ES-I3 (cell line): Measurements from ENCODE around the gene GTSF1L.
"Not testable (repeated sequence)": the region's sequence is repeated elsewhere in the genome, so short reads cannot be mapped to it uniquely, and the experiment has no call there.

Source experiments
- H3K36me3 ChIP-seq: 2 replicates; pipeline ENCODE4 v1.6.1; 2013; ENCODE audit warnings: mild to moderate bottlenecking, low read length, control low read depth, moderate library complexity; ENCODE audit not compliant: insufficient read depth
- H3K4me1 ChIP-seq: 2 replicates; pipeline ENCODE4 v1.6.1; 2013; ENCODE audit warnings: mild to moderate bottlenecking, control low read depth, low read length; ENCODE audit not compliant: insufficient read depth
- H3K9ac ChIP-seq: 2 replicates; pipeline ENCODE4 v1.6.1; 2013; ENCODE audit warnings: low read depth, mild to moderate bottlenecking, low read length, moderate library complexity
- H3K9me3 ChIP-seq: 2 replicates; pipeline ENCODE4 v1.6.1; 2013; ENCODE audit warnings: mild to moderate bottlenecking, low read length, moderate library complexity; ENCODE audit not compliant: control insufficient read depth, insufficient read depth

Gene GTSF1L

DNA sequence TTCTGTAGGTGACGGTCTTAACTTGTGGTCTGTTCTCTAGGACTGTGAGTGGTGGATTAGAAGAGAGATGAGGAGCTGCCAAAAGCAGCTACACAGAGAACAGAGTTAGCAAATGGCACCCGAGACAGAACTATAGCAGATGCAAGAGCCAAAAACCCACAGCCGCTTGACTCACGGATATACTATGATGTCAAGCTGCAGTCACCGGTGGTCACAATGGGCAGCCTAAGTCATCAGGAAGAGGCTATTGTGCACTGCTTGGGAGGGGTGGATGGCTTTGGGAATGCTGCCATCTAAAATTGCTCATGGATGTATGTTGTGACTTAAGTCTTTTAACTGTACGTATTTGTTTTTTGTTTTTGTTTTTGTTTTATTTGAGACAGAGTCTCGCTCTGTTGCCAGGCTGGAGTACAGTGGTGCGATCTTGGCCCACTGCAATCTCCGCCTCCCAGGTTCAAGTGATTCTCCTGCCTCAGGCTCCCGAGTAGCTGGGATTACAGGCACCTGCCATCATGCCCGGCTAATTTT, at the start of gene GTSF1L:
TSS of gene GTSF1L (minus strand) at position 192 of the 528 bp plus-strand sequence. CDS start 308 bp downstream, outside the sequence.
- Histone ChIP-seq H3K36me3 (no peaks in the 10 kb centered on the region), H3K9me3 (no peaks in the 10 kb centered on the region), H3K9ac (no peak within 1 kb of the TSS), H3K4me1 (no peaks in the 10 kb centered on the region; the same call in 1 of the 2 replicates)

DNA sequence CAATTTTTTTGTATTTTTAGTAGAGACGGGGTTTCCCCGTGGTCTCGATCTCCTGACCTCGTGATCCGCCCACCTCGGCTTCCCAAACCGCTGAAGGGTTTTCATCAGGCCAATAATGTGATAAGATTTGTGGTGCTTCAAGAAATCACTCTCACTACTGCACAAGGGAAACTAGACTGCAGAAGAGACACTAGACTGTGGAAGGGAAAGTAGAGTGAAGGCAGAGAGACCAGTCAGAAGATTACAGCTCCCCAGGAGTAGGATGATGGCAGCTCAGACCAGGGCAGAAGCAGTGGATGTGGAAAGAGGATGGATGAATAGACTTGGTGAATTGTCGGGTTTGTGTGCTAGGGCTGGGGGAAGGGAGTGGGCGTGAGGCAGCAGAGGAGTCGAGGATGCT, 48.0 kb upstream of the GTSF1L start:
- no peak overlapping the region for H3K9ac ChIP-seq
- peaks cover 5% of the 10 kb centered on the region for H3K9me3 ChIP-seq
- no peaks in the 10 kb centered on the region for H3K36me3 ChIP-seq
- no peaks in the 10 kb centered on the region for H3K4me1 ChIP-seq

DNA sequence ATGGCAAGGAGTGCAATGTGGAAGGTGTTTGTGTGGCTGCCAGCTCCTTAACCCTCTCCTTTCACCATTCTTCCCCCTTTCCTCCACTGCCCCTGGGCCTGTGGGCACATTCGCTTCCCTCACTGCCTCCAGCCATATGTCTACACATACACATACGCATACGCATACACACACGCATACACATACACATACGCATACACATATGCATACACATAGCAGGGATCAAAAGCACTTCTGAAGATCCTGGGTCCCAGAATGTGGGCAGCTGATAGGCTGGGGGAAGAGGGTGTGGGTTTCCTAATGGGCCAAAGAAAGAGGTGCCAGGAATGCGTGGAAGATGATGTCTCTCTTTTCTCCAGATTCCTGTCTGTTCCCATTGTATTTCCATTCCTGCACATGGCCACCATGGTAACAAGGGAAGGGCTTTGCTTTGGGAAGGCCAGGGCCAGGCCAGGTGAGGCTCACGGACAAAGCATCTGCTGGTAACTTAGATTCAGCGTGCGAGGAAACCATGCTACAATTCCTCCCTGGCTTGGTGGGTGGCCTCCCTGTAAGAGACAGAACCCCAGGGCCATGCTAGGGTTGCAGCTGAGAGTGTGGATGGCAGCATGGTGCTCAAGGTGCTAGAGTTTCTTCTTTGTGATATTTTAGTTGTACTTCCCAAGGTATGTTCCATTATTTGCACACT, 44.8 kb upstream of the GTSF1L start:
- H3K9me3 ChIP-seq: peaks cover 2% of the 10 kb centered on the region; the same call in 1 of the 2 replicates
- H3K9ac ChIP-seq: no peak overlapping the region
- H3K4me1 ChIP-seq: no peaks in the 10 kb centered on the region; the same call in 1 of the 2 replicates
- H3K36me3 ChIP-seq: no peaks in the 10 kb centered on the region

DNA sequence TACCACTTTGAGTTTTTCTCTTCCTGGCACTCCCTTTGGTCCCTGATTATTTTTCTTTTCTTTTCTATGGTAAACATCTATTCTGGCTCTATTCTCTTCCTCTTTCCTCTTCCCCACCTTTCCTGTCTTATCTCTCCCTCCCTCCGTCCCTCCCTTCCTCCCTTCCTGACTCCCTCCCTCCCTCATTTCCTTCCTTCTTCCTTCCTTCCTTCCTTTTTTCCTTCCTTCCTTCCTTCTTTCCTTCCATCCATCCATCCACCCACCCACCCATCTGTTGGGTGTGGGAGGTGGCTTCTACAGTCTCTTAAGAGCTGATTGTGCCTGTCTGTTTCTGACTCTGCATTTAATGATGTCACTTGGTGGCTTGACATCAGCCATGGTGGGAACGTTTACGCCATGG, 43.5 kb upstream of the GTSF1L start:
- Histone ChIP-seq H3K9me3 (peaks cover 2% of the 10 kb centered on the region; the same call in 1 of the 2 replicates), H3K4me1 (no peaks in the 10 kb centered on the region; the same call in 1 of the 2 replicates), H3K9ac (no peak overlapping the region), H3K36me3 (no peaks in the 10 kb centered on the region)

DNA sequence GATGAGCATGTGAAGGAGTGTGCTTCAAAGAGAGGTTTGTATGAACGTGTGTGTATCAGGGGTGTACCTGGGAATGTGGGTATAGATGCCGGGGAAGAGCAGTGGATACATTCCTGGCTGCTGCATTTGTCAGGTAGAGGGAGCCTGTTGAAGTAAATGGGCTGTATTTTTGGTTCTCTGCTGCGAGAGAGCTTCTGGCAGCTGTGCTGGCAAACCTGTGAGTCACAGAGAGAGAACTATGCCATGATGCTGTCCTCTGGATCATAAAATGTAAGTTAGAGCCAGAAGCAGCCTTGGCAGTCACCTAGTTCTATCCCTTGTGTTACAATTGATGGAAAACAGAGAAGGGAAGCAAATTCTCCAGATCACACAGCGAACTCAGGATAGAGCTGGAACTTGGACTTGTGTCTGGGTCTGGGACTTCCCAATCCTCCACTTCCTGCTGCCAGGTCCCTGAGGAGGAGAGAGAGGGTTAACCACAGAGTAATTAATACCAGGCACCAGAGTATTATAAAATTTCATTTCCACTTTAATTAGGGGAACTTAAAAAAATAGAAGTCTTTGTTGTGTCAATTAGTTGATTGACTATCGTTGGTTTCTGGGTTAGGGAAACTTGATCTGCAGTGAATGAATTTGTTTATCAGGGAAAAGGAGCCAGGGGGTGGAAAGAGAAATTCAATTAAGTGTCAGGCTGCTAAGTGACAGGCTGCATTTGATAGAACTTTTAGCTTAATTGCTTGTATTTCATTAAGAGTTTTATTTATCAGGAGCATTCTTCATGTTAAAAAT, 41.1 kb upstream of the GTSF1L start:
- no peaks in the 10 kb centered on the region; the same call in 1 of the 2 replicates for H3K4me1 ChIP-seq
- H3K9me3 ChIP-seq: peaks cover 2% of the 10 kb centered on the region; the same call in 1 of the 2 replicates
- H3K9ac ChIP-seq: no peak overlapping the region
- no peaks in the 10 kb centered on the region for H3K36me3 ChIP-seq

DNA sequence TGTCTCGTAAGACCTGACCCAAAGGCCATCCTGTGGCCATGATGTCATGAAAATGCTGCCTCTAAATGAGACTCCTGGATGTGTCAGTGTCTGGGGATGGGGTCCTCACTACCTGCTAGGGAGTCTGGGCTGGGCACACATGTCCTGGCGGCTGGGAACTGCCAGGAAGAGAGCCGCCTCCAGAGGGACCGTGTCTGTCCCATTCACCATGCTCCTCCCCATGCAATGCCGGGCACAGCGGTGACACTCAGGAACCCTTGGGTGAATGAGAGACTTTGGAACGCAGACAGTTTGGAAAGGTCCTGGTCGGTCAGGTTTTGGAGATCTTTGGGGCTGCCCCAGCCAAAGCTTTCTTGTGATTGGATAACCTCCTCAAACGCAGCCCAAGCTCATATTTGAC, 40.1 kb upstream of the GTSF1L start:
- Histone ChIP-seq H3K4me1 (no peaks in the 10 kb centered on the region; the same call in 1 of the 2 replicates), H3K9me3 (no peaks in the 10 kb centered on the region), H3K36me3 (no peaks in the 10 kb centered on the region), H3K9ac (no peak overlapping the region)

DNA sequence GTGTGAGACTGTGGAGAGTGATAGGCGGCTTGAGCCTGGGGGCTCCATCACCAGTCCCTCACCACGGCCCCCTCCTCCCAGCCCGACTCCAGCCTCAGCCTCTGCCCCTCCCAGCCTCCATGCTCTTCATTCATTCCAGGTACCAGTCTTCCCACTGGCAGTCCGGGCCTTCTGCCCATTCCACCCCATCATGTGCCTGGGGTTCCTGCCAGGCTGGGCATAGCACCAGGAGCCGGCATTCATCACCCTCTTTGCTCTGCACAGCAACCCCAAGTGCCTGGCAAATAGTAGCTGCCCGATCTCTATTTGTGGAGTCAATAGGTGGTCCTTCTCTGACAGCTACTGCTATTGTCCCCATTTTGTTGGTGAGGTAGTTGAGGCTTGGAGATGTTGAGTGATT, 39.6 kb upstream of the GTSF1L start:
- Histone ChIP-seq H3K9me3 (no peaks in the 10 kb centered on the region), H3K9ac (no peak overlapping the region), H3K36me3 (no peaks in the 10 kb centered on the region), H3K4me1 (no peaks in the 10 kb centered on the region; the same call in 1 of the 2 replicates)

DNA sequence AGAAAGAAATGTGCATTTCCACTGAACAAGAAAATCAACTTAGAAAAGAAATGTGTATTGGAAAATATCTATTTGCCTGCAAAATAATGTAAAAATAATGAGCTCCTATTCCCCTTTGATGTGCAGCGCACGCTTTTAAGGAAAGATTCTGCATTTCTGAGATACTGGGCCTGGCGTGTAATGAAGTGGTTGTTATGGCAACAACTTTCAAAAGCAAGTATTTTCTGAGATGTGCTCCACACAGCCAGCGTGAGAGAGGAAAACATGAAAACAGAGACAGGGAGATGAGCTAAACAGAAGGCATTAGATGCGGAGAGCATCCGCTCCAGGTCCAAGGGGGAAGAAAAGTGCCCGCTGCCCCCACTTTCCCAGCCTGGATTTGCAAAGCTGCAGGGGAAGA, 39.1 kb upstream of the GTSF1L start:
- no peaks in the 10 kb centered on the region for H3K9me3 ChIP-seq
- H3K9ac ChIP-seq: no peak overlapping the region
- no peaks in the 10 kb centered on the region; the same call in 1 of the 2 replicates for H3K4me1 ChIP-seq
- no peaks in the 10 kb centered on the region for H3K36me3 ChIP-seq

DNA sequence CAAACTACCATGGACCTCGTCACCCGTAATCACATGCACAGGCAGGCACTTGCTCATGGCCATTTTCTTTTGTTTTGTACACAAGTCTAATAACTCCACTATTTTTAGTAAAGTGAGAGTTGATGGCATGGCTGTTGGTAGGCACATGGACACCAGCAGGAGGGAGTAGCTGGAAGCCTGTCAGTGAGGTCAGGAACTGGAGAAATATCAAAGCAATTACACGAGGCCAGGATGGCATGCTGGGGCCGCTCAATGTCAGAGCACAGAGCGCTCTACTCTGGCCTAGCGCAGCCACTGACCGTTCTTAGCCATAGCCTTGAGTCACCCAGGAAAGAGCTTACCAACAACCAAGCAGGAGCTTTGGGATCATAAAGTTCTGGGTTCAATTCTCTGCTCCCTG, 36.1 kb upstream of the GTSF1L start:
- H3K9me3 ChIP-seq: no peaks in the 10 kb centered on the region
- no peaks in the 10 kb centered on the region; the same call in 1 of the 2 replicates for H3K4me1 ChIP-seq
- no peaks in the 10 kb centered on the region for H3K36me3 ChIP-seq
- no peak overlapping the region for H3K9ac ChIP-seq

DNA sequence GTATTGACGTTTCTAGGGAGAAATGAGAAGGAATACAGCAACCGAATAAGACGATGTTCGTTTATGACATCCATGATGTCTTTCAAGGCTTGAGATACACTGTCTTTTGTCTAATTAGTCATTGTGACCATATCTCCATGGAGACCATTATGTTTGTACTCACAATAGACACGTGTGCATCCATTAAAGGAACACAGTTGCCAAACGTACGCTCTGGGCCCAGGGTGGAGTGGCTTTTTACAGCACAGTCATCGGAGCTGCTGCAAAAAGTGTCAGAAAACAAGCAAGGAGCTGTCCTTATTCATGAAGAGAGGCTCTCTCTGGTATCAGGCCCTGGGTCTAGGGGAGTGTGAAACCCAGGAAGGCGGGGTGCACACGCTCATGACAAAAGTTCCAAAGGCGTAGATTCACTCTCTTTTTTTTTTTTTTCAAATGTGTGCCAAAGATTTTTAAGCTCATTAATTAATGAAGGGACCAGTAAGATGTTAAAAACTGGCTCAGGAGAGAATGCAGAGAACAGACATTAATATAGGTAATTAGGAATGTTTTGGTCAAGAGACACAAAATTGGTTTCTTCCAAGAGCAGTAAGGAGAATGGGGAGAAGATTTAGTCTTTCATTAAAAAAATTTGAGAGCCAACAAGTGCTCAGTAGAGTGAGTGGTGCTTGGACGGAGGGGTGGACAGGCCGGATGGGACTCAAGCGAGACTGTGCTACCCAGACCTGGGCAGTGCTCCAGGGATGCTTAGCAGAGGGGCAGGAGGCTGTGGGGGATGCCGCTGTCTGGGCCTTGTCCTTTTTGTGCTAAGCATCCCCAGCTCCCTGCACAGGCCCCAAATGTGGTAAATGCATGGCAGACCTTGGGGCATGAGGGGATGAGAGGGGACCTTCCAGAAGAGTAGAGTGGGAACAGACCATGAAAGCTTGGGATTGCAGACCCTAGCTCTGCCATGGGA, 34.9 kb upstream of the GTSF1L start:
- H3K36me3 ChIP-seq: no peaks in the 10 kb centered on the region
- no peaks in the 10 kb centered on the region for H3K9me3 ChIP-seq
- H3K4me1 ChIP-seq: no peaks in the 10 kb centered on the region
- no peak overlapping the region for H3K9ac ChIP-seq

DNA sequence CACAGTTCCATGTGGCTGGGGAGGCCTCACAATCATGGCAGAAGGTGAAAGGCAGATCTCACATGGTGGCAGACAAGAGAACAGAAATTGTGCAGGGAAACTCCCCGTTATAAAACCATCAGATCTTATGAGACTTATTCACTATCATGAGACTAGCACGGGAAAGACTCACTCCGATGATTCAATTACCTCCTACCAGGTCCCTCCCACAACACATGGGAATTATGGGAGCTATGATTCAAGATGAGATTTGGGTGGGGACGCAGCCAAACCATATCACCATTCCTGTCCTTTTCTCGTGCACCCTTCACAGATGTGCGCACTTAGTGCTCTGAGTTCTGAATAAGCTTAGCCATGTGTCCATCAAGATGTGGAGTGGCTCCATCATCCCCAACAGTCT, 31.1 kb upstream of the GTSF1L start:
- not testable (repeated sequence) for H3K36me3 ChIP-seq, H3K9me3 ChIP-seq, H3K9ac ChIP-seq, H3K4me1 ChIP-seq

DNA sequence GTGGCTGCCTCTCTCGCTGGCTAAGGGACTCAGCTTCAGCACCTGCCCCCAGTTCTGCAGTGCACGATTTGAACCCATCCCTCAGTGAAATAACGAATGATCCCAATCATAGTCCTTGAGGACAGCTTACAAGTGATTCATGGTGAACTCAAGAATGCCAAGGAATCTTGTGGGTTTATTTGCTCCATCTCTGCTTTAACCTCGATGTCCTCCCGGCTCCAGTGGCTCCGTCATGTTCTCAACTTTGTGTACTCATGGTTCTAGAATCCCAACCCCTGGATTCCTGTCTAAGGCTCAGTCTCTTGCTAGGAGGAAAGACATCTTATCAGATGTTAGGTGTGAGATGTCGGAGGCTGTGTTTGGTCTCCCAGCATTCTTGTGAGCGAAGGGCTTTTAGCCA, 29.0 kb upstream of the GTSF1L start:
- H3K9ac ChIP-seq: no peak overlapping the region
- no peaks in the 10 kb centered on the region for H3K4me1 ChIP-seq
- H3K36me3 ChIP-seq: no peaks in the 10 kb centered on the region
- peaks cover 3% of the 10 kb centered on the region; the same call in 1 of the 2 replicates for H3K9me3 ChIP-seq

DNA sequence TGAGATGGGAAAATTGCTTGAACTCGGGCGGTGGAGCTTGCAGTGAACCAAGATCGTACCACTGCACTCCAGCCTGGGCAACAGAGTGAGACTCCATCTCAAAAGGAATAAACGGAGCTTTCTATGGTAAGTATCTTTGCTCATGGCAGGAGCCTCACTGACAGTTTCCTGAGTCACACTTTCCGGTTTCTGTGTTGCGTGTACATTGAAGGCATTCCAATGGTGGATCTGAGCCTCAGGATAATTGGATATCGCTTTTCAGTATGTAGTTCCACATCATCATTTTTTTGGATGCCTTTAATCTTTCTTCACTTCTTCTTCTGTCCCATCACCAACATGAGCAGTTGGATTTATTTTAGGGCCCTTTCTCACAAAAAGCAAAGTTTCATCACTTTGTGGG, 28.6 kb upstream of the GTSF1L start:
- peaks cover 3% of the 10 kb centered on the region; the same call in 1 of the 2 replicates for H3K9me3 ChIP-seq

More for the DNA sequence above, 28.6 kb upstream of the GTSF1L start:
- Histone ChIP-seq H3K9ac (no peak overlapping the region), H3K4me1 (no peaks in the 10 kb centered on the region), H3K36me3 (no peaks in the 10 kb centered on the region)
